Measurements from ENCODE around the gene NMD3.
A peak's percentile ranks its signal among the peaks of the same experiment; 100 is the strongest.

Gene NMD3

DNA sequence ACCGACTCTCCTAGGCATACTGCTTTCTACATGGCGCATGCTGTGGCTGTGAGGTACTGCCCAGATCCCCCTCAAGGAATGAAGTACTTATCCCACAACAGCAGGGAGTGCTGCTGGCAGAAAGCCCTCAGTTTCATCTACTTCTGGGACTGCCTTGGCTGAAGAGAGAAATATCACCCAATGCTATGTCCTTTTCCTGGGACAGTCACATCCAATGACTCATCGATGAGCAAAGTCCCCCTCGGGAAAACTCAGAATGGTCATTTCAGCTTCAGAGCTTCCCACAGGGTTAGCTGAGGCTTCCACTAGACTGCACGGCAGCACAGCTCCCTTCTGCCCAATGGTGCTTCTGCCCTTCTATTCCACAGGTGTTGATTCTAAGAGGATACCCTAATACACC is 3.6 kb upstream of the NMD3 start:
- no peak overlapping the region for H3K27ac Mint-ChIP-seq
- no peaks in the 10 kb centered on the region for H3K9me3 Mint-ChIP-seq
- no peak for DNase-seq
- H3K27me3 Mint-ChIP-seq = peaks cover 18% of the 10 kb centered on the region
- H3K4me3 Mint-ChIP-seq = no peak overlapping the region
- ATAC-seq = no peak
- H3K4me1 Mint-ChIP-seq = peaks cover 9% of the 10 kb centered on the region

DNA sequence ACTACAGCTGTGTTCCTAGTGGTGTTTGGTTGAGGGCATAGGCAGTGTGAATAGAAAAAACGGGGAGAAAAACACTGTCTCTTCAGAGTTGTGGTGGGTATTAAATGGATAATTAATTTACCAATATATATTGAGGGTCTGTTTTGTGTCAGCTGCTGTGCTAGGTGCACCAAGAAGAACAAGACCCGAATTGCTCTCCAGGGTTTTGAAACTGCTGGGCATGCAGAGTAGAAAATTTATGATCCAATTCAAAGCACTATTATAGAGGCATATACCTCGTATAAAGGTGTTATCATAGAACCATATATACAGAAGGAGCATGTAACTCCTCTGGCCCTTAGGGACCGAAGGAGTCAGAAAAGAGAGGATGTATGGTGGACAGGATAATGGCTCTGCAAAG is 1.6 kb upstream of the NMD3 start:
- peak overlapping the region in 1 of 2 donors; percentile 4 for H3K4me3 Mint-ChIP-seq
- peaks cover 14% of the 10 kb centered on the region for H3K4me1 Mint-ChIP-seq
- no peak overlapping the region for H3K27ac Mint-ChIP-seq
- DNase-seq (no peak), ATAC-seq (no peak)
- peaks cover 18% of the 10 kb centered on the region for H3K27me3 Mint-ChIP-seq
- H3K9me3 Mint-ChIP-seq = no peaks in the 10 kb centered on the region

DNA sequence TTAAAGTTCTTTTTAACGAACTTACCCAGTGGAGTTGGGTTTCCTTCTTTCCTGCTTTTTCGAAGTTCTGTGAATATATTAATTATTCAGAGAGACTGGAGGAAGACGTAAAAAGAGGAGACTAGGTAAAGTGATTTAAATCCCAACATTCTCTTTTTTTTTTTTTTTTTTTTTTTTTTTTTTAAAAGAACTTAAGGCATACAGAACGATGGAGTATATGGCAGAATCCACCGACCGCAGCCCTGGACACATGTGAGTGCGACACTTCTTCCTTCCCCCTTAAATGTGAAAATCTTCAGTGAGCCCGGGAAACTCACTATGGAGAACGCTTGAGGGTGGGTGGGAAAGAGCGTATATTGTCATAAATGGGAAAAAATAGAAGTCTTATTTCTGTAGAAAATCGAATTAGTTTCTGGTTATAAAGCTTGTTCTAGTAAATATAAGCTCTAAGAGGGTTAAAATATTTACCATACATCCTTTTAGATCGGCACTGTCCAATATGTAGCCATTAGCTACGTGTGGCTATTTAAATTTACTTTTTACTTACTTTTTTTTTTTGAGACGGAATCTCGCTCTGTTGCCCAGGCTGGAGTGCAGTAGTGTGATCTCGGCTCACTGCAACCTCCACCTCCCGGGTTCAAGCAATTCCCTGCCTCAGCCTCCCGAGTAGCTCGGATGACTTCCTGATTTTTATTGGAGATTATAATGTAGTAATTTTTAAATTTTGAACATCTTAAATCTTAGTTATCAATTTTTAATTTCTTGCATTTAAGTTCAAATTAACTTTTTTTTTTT is 892 bp downstream of the NMD3 start:
- Mint-ChIP-seq H3K4me3 (peak overlapping the region; percentile 92), H3K27me3 (peaks cover 2% of the 10 kb centered on the region), H3K9me3 (no peaks in the 10 kb centered on the region), H3K4me1 (peaks cover 20% of the 10 kb centered on the region), H3K27ac (peak overlapping the region; percentile 96 to 98)
- no peak for ATAC-seq
- no peak for DNase-seq

DNA sequence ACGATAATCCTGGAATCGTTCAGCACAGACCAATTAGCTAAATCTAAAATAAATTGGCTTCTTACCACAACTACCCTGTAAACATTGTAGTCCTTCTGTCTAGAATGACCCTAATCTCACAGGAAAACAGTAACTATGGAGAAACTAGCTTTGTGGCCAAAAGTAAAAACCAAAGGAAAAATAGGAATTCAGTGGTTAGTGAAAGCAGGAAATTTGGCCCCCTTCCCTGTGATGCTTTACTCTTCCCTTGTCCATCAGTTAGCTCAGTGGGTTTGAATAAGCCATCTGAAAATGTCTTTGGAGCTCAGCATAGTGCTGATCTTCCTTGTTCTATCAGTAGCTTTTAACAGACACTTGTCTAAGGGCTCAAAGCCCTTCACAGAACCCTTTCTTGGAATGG is 1.6 kb downstream of the NMD3 start:
- DNase-seq (no peak), ATAC-seq (no peak)
- no peak overlapping the region for H3K27ac Mint-ChIP-seq
- H3K9me3 Mint-ChIP-seq = no peaks in the 10 kb centered on the region
- peak overlapping the region; percentile 92 for H3K4me3 Mint-ChIP-seq
- no peaks in the 10 kb centered on the region for H3K27me3 Mint-ChIP-seq
- H3K4me1 Mint-ChIP-seq = peaks cover 20% of the 10 kb centered on the region

DNA sequence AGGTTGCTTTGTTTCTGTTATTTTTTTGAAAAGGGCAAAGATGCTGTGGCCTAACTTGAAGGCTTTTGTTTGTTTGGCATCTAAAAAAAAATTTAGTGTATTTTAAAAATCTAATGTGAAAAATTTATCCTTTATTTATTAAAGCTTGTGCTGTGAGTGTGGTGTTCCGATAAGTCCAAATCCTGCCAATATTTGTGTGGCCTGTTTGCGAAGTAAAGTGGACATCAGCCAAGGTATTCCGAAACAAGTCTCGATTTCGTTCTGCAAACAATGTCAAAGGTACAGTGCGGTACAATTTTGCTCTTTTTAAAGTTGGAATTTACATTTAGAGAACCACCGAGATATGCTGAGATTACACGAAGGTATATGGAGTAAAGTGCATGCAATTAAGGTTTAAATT is 3.7 kb downstream of the NMD3 start:
- no peak for ATAC-seq
- H3K27ac Mint-ChIP-seq = no peak overlapping the region
- H3K27me3 Mint-ChIP-seq = no peaks in the 10 kb centered on the region
- DNase-seq = no peak
- H3K4me1 Mint-ChIP-seq = peaks cover 20% of the 10 kb centered on the region
- H3K4me3 Mint-ChIP-seq = peak overlapping the region in 1 of 2 donors; percentile 44
- H3K9me3 Mint-ChIP-seq = no peaks in the 10 kb centered on the region

DNA sequence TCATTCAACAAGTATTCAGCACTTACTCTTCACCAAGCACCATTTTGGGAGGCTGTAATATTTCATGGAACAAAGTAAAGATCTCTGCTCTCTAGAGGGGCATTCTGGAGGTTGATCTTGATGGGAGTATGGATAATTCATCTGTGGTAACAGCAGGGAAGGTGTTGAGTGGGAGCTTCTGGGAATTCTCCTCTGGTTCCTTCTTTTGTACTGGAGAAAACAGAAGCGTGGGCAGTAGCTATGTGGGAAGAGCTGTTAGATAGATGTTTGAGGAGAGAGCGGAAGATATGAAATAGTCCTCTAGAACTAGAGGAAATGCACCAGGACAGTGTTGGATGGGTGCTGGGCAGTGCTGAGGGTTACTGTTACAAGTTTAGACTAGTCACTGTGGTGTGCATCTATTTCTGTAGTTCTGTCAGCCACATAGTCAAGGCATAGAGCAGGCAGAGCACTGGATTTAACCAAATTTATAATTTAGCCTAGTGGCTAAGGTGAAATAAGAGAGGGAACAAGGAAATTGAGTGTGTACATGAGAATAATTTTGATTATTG is 9.6 kb downstream of the NMD3 start:
- no peak for DNase-seq
- no peak for ATAC-seq
- no peaks in the 10 kb centered on the region for H3K4me1 Mint-ChIP-seq
- no peak overlapping the region for H3K27ac Mint-ChIP-seq
- no peaks in the 10 kb centered on the region for H3K27me3 Mint-ChIP-seq
- no peaks in the 10 kb centered on the region for H3K9me3 Mint-ChIP-seq
- no peak overlapping the region for H3K4me3 Mint-ChIP-seq

DNA sequence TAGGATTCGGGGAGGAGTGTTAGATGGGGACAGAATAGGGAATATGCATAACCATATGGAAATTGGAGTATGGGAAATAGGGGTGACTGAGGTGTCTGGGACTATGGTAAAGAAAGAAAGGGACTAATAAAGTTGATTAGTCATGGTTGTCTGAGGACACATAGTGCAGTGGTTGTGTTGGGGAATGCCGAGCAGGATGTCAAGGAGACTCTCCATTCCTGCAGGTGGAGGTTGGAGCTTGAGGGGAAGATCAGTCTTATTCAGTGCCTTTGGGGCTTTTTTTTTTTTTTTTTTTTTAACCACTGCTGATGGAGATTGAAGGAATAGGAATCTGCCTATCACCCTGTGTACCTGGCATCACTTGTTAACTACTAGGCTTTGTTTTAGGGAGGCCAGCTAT is 10.8 kb downstream of the NMD3 start:
- ATAC-seq (no peak), DNase-seq (no peak)
- no peak overlapping the region for H3K27ac Mint-ChIP-seq
- no peaks in the 10 kb centered on the region for H3K27me3 Mint-ChIP-seq
- H3K4me1 Mint-ChIP-seq = peaks cover 5% of the 10 kb centered on the region
- H3K9me3 Mint-ChIP-seq = no peaks in the 10 kb centered on the region
- no peak overlapping the region for H3K4me3 Mint-ChIP-seq

DNA sequence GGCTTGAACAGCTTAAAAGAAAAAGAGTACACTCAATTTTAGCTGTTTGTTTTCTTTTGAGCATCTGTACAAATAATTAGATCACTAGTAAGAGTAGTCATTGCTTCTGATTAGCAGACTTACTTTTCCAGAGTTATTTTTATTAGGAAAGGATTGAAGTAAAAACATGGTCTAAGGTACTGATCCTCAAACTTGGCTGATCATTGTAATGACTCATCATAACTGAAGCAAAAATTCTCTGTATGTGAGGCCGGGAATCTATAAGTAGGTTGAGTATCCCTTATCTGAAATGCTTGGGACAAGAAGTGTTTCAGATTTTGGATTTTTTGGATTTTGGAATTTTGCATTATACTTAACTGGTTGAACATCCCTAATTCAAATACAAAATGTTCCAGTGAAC is 12.4 kb downstream of the NMD3 start:
- Mint-ChIP-seq H3K27ac (no peak overlapping the region), H3K9me3 (no peaks in the 10 kb centered on the region), H3K27me3 (no peaks in the 10 kb centered on the region), H3K4me1 (peaks cover 5% of the 10 kb centered on the region), H3K4me3 (no peak overlapping the region)
- no peak for DNase-seq
- ATAC-seq = no peak

DNA sequence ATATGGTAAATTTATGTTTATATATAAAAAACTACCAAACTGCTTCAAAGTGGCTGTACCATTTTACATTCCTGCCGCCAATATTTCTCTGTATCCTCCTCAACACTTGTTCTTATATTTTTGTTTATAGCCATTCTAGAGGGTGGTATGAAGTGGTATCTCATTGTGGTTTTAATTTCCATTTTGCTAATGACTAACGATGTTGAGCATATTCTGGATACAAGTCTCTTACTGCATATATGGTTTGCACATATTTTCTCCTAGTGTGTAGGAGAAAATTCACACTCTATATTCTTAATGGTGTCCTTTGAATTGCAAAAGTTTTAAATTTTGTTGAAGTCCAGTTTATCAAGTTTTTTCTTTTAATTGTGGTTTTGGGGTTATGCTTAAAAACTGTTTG is 15.1 kb downstream of the NMD3 start:
- Mint-ChIP-seq H3K27ac (no peak overlapping the region), H3K9me3 (no peaks in the 10 kb centered on the region), H3K27me3 (no peaks in the 10 kb centered on the region), H3K4me1 (peaks cover 5% of the 10 kb centered on the region), H3K4me3 (no peak overlapping the region)
- ATAC-seq = no peak
- no peak for DNase-seq

DNA sequence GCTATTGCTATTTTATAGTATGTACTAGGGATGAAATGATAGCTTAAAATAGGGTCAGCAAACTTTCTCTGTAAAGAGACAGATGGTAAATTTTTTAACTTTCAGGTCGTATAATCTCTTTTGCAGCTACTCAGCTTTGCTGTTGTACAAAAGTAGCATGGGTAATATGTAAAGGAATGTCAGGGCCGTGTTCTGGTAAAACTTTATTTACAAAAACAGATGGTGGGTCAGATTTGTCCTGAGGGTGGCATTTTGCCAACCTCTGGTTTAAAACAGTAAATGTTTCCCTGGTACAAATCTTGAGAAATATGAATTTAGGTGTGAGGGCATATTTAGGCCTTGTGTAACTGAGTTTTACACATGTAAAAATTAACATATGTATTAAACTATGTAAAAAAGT is 18.6 kb downstream of the NMD3 start:
- ATAC-seq (no peak), DNase-seq (no peak)
- Mint-ChIP-seq H3K4me1 (peaks cover 5% of the 10 kb centered on the region), H3K9me3 (no peaks in the 10 kb centered on the region), H3K4me3 (no peak overlapping the region), H3K27me3 (no peaks in the 10 kb centered on the region), H3K27ac (no peak overlapping the region)

DNA sequence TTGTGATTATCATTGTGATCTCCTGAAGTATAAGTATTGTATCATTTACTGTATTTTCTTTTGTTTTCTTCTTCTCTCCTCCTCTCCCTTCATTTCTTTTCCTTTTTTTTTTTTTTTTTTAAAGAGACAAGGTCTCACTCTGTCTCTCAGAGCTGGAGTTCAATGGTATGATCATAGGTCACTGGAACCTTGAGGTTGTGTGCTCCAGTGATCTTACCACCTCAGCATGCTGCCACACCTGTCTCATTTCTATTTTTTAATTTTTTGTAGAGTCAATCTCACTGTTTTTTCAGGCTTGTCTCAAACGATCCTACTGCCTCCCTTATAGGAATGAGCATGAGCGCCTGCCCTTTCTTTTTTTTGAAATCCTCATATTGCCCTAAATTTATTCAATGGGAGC is 23.4 kb downstream of the NMD3 start:
- H3K4me3 Mint-ChIP-seq = no peak overlapping the region
- H3K4me1 Mint-ChIP-seq = no peaks in the 10 kb centered on the region
- no peak overlapping the region for H3K27ac Mint-ChIP-seq
- H3K27me3 Mint-ChIP-seq = no peaks in the 10 kb centered on the region
- H3K9me3 Mint-ChIP-seq = no peaks in the 10 kb centered on the region
- DNase-seq = no peak
- ATAC-seq = no peak

DNA sequence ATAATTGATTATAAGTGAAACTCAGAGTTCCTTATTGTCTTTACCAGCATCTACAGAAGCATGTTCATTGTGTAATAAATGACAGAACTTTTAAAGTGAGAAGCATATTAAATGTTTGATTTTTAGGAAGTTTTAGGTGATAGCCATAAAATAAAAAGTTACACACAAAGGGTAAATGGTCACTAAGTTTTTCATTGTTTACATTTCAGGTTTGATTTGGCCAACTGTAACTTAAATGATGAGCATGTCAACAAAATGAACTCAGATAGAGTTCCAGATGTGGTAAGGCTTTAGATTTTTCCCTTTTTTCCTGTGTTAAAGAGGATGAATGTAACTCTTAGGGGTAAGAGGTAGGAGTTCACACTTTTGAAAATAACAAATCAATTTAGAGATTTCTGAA is 25.9 kb downstream of the NMD3 start:
- DNase-seq = no peak
- Mint-ChIP-seq H3K4me1 (no peaks in the 10 kb centered on the region), H3K27ac (no peak overlapping the region), H3K27me3 (no peaks in the 10 kb centered on the region), H3K9me3 (no peaks in the 10 kb centered on the region), H3K4me3 (no peak overlapping the region)
- no peak for ATAC-seq

DNA sequence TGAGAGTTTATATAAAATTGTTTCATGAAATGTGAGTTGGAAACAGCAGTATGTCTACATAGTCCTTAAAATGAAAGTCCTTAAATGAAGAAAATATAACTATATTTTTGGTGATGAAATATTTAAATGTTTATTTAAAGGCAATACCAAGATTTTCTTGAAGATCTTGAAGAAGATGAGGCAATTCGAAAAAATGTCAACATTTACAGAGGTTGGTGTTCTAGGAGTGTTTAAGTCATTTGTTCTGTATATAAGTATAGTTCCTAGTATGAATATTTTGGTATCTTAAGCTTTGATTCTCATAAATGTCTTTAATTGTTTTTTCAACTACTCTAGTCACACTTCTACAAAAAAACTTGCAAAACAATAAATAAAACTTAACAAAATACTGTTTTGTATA is 29.0 kb downstream of the NMD3 start:
- no peak overlapping the region for H3K4me3 Mint-ChIP-seq
- no peaks in the 10 kb centered on the region for H3K27me3 Mint-ChIP-seq

DNA sequence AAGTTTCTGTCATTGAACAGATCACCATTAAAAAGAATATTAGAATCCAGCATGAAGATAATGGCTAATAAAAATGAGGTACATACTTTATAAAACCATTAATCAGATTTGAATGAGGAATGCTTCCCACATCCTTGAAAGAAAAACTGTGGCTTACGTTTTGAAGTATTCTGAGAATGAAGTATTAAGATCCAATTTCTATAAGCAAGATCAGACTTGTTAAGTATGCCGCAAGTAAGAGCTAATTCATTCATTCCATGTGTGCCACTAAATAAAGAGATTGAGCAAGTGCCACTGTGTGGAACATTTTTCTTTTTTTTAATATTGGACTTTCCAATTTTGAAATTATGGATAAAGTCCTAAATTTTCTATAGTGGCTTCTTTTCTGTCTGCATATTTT is 30.6 kb downstream of the NMD3 start:
- DNase-seq (no peak), ATAC-seq (no peak)
- Mint-ChIP-seq H3K27me3 (no peaks in the 10 kb centered on the region), H3K4me1 (no peaks in the 10 kb centered on the region), H3K9me3 (no peaks in the 10 kb centered on the region), H3K27ac (no peak overlapping the region), H3K4me3 (no peak overlapping the region)

More for the DNA sequence above, 29.0 kb downstream of the NMD3 start:
- DNase-seq = no peak
- H3K27ac Mint-ChIP-seq = no peak overlapping the region
- ATAC-seq = no peak
- no peaks in the 10 kb centered on the region for H3K9me3 Mint-ChIP-seq
- H3K4me1 Mint-ChIP-seq = no peaks in the 10 kb centered on the region

DNA sequence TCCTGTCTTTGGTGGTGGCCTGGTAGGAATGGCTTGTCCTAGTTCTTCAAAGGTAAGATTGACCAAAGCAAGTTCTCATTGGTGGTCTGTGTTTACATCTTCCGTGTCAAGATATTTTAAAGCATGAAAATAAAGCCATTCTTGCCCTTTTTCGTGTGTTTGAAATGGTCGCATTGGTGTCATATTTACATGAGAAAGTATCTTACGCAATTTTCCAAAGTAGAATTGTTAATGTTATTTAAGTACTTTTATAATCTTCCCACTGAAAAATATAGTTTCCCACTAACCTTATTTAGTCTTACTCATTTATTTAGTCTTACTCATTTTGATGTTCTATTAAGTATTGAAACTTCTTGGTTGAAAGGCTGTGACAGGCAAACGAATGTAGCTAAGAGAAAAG is 31.0 kb downstream of the NMD3 start:
- H3K27ac Mint-ChIP-seq = no peak overlapping the region
- H3K4me1 Mint-ChIP-seq = no peaks in the 10 kb centered on the region
- no peak for ATAC-seq
- no peak overlapping the region for H3K4me3 Mint-ChIP-seq
- no peaks in the 10 kb centered on the region for H3K9me3 Mint-ChIP-seq
- H3K27me3 Mint-ChIP-seq = no peaks in the 10 kb centered on the region
- no peak for DNase-seq

DNA sequence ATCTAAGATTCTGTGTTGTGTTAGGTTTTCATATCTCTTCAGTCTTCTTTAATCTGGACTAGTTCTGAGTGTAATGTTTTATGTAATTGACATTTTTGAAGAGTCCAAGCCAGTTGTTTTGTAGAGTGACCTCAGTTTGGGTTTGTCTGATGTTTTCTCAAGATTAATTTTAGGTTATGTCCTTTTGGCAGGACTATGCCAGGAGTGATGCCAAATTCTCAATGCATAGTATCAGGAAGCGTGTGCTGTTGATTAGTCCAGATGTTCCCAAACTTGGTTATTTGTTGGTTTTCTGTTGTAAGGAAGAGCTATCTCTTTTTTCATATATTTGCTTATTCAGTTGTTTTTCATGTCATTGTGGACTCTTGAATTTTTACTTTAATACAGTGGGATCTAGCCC is 32.6 kb downstream of the NMD3 start:
- ATAC-seq = no peak
- H3K9me3 Mint-ChIP-seq = no peaks in the 10 kb centered on the region
- H3K4me1 Mint-ChIP-seq = no peaks in the 10 kb centered on the region
- DNase-seq = no peak
- no peak overlapping the region for H3K27ac Mint-ChIP-seq
- no peak overlapping the region for H3K4me3 Mint-ChIP-seq
- H3K27me3 Mint-ChIP-seq = no peaks in the 10 kb centered on the region

DNA sequence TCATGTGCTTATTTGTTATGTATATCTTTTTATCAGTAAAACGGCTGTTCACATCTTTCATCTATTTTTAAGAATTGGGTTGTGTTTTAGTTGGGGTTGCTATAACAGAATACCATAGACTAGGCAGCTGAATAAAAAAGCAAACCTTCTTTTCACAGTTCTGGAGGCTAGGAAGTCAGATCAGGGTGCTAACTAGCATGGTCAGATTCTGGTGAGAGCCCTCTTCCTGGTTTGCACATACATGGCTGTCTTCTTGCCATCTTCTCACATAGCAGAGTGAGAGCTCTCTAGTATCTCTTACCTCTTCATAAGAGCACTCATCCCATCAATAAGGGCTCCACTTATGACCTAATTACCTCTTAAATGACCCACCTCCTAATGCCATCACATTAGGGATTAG is 33.8 kb downstream of the NMD3 start:
- no peak for ATAC-seq
- H3K27me3 Mint-ChIP-seq = no peaks in the 10 kb centered on the region

More for the DNA sequence above, 33.8 kb downstream of the NMD3 start:
- H3K9me3 Mint-ChIP-seq = peaks cover 0 to 2% of the 10 kb centered on the region in 2 donors
- no peak overlapping the region for H3K4me3 Mint-ChIP-seq
- no peak for DNase-seq
- H3K4me1 Mint-ChIP-seq = no peaks in the 10 kb centered on the region
- H3K27ac Mint-ChIP-seq = no peak overlapping the region

All from stimulated activated naive CD8-positive, alpha-beta T cell treated with anti-CD3 and anti-CD28 coated beads, Interleukin-15, amount 100 ng/mL, for 72 hours (primary cell).